Measurements from ENCODE around the gene ACTN4. TPM values are rescaled to one million over a fixed set of nuclear protein-coding genes. Genes with fewer than 3 reads are reported as not detected.

Gene ACTN4
- total and polyA plus RNA-seq, 10 of the 15 experiments (the other 5 are each of a cell fraction or from before 2014, with no cell fraction given), result 2.4 to 293 (median 72.5) TPM

DNA sequence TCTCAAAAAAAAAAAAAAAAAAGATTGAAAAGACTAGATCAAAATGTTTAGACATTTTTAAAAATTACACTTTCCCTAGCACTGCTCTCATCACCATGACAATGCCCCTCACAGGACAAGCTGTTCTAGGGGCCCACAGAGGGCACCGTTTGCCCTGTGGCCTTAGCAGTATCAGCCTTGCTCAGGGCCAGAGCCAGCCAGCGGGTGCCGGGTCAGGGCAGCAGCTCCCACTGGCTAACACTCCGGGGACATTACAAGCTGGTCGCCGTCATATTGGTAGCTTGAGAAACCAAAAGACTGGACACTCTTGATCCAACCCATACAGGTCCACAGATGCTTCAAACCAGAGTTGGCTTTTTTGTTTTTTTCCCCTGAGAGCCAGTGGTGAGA lies 78.8 kb downstream of the ACTN4 start:
- no peak for FAIRE-seq

More for the DNA sequence above, 78.8 kb downstream of the ACTN4 start:
- intact Hi-C loops (cut with micrococcal nuclease; ENCODE audit: unreplicated experiment) (no loop called here), in situ Hi-C loops (cut with MboI) (no loop called here)
- no peak overlapping the region for H3K4me2 ChIP-seq (ENCODE audit: control insufficient read depth, insufficient read depth)
- no peaks in the 10 kb centered on the region for H3K27me3 ChIP-seq (replicated peaks in 1 of 2; ENCODE audit: control insufficient read depth in 2 of 2, insufficient read depth in 2 of 2, low read length in 1 of 2)
- POLR2A ChIA-PET, result interaction anchor here (0.5 to 1.1 kb wide), 2 partner anchors 79 to 1832 kb away, joined by 3 read pairs; partner anchors contain the start of gene ACTN4
- no peaks in the 10 kb centered on the region for H4K20me1 ChIP-seq (ENCODE audit: control insufficient read depth, insufficient read depth)
- H2AFZ ChIP-seq (ENCODE audit: control insufficient read depth, low read depth, low read length), result no peak overlapping the region
- H3K4me1 ChIP-seq (ENCODE audit: control insufficient read depth, insufficient read depth, low read length), result no peaks in the 10 kb centered on the region
- ATAC-seq (no peak), DNase-seq (ENCODE audit: low read depth, low spot score) (no peak)
- H3K9ac ChIP-seq (ENCODE audit: control insufficient read depth, insufficient read depth, low read length), result no peak overlapping the region
- 87% methylated on average over 6 of the region's 6 CpGs for WGBS (ENCODE audit: insufficient coverage, insufficient replicate concordance, low lambda C conversion rate, missing lambda C conversion rate)
- no peak overlapping the region for H3K27ac ChIP-seq (ENCODE audit: control insufficient read depth, insufficient read depth)
- no TSS peak for BruUV-seq (replicated peaks)
- TF ChIP-seq NFYB (IDR thresholded peaks at IDR 0.05; ENCODE audit: insufficient read depth, low read depth, low read length) (no peak), TAF1 (IDR thresholded peaks at IDR 0.05; ENCODE audit: borderline replicate concordance, low read depth, low read length) (no peak)
- TF ChIP-seq, protein P1, sequence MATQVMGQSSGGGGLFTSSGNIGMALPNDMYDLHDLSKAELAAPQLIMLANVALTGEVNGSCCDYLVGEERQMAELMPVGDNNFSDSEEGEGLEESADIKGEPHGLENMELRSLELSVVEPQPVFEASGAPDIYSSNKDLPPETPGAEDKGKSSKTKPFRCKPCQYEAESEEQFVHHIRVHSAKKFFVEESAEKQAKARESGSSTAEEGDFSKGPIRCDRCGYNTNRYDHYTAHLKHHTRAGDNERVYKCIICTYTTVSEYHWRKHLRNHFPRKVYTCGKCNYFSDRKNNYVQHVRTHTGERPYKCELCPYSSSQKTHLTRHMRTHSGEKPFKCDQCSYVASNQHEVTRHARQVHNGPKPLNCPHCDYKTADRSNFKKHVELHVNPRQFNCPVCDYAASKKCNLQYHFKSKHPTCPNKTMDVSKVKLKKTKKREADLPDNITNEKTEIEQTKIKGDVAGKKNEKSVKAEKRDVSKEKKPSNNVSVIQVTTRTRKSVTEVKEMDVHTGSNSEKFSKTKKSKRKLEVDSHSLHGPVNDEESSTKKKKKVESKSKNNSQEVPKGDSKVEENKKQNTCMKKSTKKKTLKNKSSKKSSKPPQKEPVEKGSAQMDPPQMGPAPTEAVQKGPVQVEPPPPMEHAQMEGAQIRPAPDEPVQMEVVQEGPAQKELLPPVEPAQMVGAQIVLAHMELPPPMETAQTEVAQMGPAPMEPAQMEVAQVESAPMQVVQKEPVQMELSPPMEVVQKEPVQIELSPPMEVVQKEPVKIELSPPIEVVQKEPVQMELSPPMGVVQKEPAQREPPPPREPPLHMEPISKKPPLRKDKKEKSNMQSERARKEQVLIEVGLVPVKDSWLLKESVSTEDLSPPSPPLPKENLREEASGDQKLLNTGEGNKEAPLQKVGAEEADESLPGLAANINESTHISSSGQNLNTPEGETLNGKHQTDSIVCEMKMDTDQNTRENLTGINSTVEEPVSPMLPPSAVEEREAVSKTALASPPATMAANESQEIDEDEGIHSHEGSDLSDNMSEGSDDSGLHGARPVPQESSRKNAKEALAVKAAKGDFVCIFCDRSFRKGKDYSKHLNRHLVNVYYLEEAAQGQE (IDR thresholded peaks at IDR 0.05; ENCODE audit: low read depth, low read length), result no peak
- peaks cover 14 to 44% of the 10 kb centered on the region in 2 experiments for H3K36me3 ChIP-seq (ENCODE audit: control insufficient read depth in 2 of 2, insufficient read depth in 2 of 2, low read length in 1 of 2)
- H3K9me3 ChIP-seq (replicated peaks; ENCODE audit: control insufficient read depth, insufficient read depth, low read length), result no peaks in the 10 kb centered on the region
- CTCF ChIA-PET, result interaction anchor here (0.6 to 1.1 kb wide), 2 partner anchors 166 to 204 kb away, joined by 3 to 4 read pairs; partner anchors contain the start of genes MRPS12 and SARS2
- no peaks in the 10 kb centered on the region for H3K79me2 ChIP-seq (ENCODE audit: control insufficient read depth, insufficient read depth, low read length)
- no peak overlapping the region for H3K4me3 ChIP-seq
- SMC1A ChIA-PET (ENCODE audit: uncharacterized antibody, unreplicated experiment), result no interaction called here
- RAD21 ChIA-PET (ENCODE audit: unreplicated experiment), result interaction anchor here (0.5 kb wide), 1 partner anchor 206 kb away, joined by 3 read pairs; no protein-coding TSS in a partner anchor

Measured in GM12878 (cell line).